Choroid plexus epithelial cell (primary cell): ENCODE measurements around the gene RIPOR3.

Source experiments
- DNase-seq: peaks from one replicate; pipeline ENCODE4 v3.0.0-alpha.2; 2010; ENCODE audit warnings: low read depth
- H3K4me3 ChIP-seq: 2 replicates; pipeline ENCODE4 v1.5.1; 2011; ENCODE audit warnings: low read depth, mild to moderate bottlenecking, control low read depth, low read length, moderate library complexity
- TF ChIP-seq, protein P1 (sequence below): conservative IDR thresholded peaks from 2 replicates; pipeline ENCODE4 v1.5.1; 2011; ENCODE audit warnings: low read depth, mild to moderate bottlenecking, control low read depth, inconsistent platforms, low read length, moderate library complexity

Gene RIPOR3

DNA sequence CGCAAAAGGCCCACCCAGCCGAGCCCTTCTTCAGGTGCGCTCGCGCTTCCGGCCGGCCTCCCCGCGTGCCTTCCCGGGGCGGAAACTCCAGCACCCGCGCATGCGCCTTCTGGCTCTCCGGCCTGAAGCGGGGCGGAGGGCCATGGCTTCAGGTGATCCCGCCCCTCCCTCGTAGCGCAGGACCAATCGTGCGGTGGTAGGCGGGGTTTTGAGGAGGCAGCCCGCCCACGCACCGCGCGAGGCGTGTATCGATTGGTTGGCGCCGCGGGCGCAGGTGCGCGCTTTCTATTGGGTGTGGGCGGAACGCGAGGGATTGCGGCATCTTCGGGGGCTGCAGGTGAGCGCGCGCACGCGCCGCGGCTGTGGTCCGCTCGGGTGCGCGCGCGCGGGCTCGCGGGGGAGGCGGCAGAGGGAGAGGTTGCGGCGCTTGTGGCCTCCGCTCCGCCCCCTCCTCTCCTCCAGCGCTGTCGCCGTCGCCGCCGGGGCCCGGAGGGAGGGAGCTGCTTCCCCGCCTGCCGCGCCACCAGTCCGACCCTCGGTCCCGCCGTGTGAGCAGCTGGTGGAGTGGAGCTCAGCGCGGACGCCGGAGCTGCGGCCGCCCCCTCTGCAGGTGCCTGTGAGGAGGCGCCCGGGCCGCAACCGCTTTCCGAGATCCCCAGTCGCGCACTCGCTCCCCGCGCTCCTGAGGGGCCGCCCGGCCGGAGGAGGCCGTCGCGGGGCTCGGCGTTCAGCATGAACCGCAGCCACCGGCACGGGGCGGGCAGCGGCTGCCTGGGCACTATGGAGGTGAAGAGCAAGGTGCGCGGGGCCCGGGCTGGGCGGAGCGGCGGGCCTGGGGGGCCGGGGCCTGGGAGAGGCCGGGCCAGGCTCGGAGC is 40.0 kb upstream of the RIPOR3 start, which contains the start of gene PARD6B:
Gene PARD6B, plus strand, starts transcription at position 526 of the 875 bp plus-strand sequence. Its CDS starts 207 bp downstream, at position 733.
- TF ChIP-seq, protein P1, sequence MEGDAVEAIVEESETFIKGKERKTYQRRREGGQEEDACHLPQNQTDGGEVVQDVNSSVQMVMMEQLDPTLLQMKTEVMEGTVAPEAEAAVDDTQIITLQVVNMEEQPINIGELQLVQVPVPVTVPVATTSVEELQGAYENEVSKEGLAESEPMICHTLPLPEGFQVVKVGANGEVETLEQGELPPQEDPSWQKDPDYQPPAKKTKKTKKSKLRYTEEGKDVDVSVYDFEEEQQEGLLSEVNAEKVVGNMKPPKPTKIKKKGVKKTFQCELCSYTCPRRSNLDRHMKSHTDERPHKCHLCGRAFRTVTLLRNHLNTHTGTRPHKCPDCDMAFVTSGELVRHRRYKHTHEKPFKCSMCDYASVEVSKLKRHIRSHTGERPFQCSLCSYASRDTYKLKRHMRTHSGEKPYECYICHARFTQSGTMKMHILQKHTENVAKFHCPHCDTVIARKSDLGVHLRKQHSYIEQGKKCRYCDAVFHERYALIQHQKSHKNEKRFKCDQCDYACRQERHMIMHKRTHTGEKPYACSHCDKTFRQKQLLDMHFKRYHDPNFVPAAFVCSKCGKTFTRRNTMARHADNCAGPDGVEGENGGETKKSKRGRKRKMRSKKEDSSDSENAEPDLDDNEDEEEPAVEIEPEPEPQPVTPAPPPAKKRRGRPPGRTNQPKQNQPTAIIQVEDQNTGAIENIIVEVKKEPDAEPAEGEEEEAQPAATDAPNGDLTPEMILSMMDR = no peak
- DNase-seq = peak; percentile 97
- peak within 1 kb of the TSS; percentile 82 for H3K4me3 ChIP-seq

DNA sequence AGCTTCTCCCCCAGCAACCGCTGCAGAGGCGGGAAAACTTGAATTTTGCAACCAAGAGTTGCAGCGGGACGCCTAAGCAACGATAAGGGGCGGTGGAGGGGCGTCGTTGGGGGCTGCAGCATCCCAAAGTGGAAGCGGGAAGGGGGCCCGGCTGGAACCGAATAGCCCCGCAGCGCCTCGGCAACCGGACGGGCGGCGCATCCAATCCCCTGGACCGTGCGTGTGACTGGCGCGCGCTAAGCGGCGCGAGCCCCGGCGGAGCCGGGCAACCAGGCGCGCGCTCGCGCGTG is 39.4 kb upstream of the RIPOR3 start:
- H3K4me3 ChIP-seq = peak overlapping the region; percentile 82
- DNase-seq = no peak
- TF ChIP-seq, protein P1 = no peak

DNA sequence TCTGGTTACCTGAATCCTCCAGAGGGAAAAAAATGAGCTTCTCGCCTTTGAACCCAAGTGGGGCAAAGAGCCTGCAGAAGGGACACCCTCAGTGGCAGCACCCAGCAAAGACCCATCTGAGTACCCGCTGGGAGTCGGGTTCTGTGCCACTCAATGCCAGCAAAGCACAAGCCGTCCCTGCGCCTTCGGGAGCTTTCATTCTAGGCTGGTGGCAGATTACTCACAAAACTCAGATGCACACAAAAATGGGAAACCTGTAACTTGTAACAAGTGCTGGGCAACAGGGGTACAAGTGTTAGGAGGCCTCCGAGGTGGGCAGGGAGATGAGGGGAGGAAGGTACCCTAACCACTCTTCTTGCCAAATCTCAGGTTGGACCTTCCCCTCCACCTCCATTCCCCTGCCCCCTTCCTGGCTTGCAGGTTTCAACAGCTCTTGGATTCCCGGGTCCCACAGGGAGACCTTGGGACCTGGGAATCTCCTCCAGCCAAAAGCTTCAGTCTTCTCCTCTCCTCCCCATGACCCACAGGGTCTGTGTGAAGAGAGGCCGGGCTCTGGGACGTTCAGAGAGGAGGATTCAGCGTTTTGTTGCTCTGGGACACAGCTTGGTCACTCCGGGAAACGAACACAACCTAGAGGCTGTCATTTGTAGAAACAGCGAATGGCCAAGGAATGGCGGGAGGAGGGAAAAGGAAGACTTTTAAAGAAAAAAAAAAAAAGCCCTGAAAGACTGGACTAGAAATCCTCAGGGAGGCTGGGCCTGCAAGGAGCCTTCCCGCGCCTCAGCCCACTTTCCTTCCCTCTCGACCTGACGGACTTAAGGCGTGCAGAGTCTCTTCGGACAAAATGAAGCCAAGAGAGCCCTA is 38.8 kb upstream of the RIPOR3 start:
- peak; percentile 50 for DNase-seq
- TF ChIP-seq, protein P1 = no peak
- H3K4me3 ChIP-seq = peak overlapping the region; percentile 82

DNA sequence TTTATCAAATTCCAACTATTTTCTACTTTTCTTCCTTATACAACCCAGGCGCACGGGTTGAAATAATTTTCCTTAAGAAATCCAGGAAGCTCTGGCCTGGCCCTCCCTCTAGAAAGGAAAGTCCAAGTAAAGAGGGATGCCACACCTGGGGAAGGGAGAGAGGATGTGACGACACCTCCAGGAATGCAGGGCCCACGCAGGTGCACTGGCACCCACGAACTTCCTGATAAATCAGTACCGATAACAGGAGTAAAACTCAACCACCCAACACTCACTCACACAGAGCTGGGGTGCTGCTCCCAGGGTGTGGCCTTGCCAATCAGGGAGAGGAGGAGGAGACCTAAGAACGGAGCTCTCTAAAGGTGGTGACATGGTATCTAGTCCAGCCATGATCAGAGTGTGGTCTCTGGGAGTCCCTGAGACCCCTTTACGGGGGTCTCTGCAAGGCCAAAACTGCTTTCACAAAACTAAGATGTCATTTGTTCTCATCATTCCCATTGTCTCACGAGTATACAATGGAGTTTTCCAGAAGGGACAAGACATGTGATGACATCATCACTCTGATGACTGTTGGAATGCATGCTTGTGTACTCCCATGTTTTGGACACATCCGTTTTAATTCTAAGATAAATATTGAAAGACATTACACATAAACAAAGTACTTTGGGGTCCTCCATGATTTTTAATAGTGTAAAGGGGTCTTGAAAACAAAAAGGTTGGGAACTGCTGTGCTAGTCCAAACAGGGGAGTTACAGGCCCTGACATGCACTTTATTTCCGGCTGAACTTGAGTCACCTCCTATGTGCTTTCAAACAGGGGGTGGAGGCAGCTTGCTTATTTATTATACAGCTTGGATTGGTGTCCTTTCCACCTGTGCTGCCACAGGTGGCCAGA is 37.9 kb upstream of the RIPOR3 start:
- no peak for DNase-seq
- TF ChIP-seq, protein P1 = no peak

DNA sequence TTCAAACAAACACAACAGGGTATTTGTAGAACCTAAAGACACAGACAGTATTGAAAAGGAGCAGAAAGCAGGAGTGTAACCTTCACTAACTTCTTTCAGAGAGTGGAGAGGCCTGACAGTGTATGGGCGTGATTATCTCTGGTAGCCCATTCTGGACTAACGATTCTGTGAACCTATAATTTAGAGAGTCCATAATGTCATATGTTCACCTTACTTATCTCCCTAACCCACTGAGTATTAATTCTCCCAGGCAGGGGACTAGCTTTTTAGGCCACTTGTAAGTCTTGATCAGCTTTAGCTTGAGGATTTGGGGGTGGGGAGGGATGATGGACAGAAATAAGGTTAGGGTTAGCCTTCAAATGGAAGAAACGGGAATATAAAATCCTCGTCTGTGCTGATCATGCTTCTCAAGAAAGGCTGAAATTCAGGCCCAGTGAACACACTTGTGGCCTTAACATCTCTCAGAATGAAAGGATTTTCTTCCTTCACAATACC is 37.2 kb upstream of the RIPOR3 start:
- no peak overlapping the region for H3K4me3 ChIP-seq
- no peak for DNase-seq
- TF ChIP-seq, protein P1 = no peak

More for the DNA sequence above, 37.9 kb upstream of the RIPOR3 start:
- H3K4me3 ChIP-seq = no peak overlapping the region

DNA sequence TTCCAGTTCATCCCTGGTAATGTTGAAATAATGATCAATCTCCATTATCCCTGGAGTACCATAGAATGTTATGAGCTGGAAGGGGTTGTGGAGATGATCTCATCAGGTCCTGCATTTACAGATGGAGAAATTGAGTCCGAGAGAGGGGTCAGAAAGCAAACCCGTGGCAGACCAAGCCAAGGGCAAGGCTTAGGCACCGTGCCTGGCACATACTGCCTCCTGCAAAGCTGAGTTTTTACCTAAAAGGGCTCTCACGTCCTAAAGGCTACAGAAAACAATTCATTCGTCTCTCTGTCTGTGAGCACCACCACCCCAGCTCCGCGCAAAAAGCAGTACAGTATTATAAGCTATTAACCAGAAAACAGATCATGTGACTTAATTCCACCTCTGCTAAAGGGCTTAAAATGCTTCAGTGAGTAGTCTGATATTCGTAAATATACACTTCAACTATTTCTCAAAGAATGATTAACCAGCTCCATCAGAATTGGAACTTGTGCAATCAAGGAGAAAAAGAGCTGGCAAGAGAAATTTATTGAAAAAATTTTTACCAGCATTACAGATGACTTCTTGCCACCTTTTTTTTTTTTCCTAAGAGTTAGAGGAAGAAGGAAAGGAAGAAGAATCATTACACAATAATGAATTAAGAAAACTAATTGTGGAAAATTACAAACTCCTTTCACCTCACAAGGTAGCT is 36.6 kb upstream of the RIPOR3 start:
- TF ChIP-seq, protein P1 = no peak
- no peak for DNase-seq
- H3K4me3 ChIP-seq = no peak overlapping the region
